GM10847 (cell line): ENCODE data around the gene SLC39A8.

Experiments
- POLR2A ChIP-seq: IDR thresholded peaks from 2 replicates; pipeline ENCODE4 v1.6.1; 2011; ENCODE audit not compliant: insufficient read length; ENCODE audit errors: extremely low read depth

The SLC39A8 gene

GRCh38 chr4:102272318-102272717 lies 73.0 kb downstream of the SLC39A8 start:
- no peak for TF ChIP-seq POLR2A

- no peak for TF ChIP-seq POLR2A
Observed at GRCh38 chr4:102268355-102268754, 76.9 kb downstream of the SLC39A8 start.

- TF ChIP-seq POLR2A: no peak
Observed at GRCh38 chr4:102263024-102263787, 82.1 kb downstream of the SLC39A8 start.

GRCh38 chr4:102259702-102260101 lies 85.6 kb downstream of the SLC39A8 start:
- no peak for TF ChIP-seq POLR2A

- TF ChIP-seq POLR2A: no peak
Observed at GRCh38 chr4:102259081-102259480, 86.2 kb downstream of the SLC39A8 start.

- no peak for TF ChIP-seq POLR2A
Observed at GRCh38 chr4:102256321-102256720, 89.0 kb downstream of the SLC39A8 start.

- no peak for TF ChIP-seq POLR2A
Observed at GRCh38 chr4:102253860-102254259, 91.4 kb downstream of the SLC39A8 start.

GRCh38 chr4:102252171-102252570 lies 93.1 kb downstream of the SLC39A8 start:
- no peak for TF ChIP-seq POLR2A

GRCh38 chr4:102250341-102250740 lies 94.9 kb downstream of the SLC39A8 start:
- TF ChIP-seq POLR2A: no peak

GRCh38 chr4:102247041-102247440 lies 98.2 kb downstream of the SLC39A8 start:
- no peak for TF ChIP-seq POLR2A

GRCh38 chr4:102246416-102246815 lies 98.9 kb downstream of the SLC39A8 start:
- TF ChIP-seq POLR2A: no peak

- TF ChIP-seq POLR2A: no peak
Observed at GRCh38 chr4:102244878-102245535, 100.3 kb downstream of the SLC39A8 start.

- no peak for TF ChIP-seq POLR2A
Observed at GRCh38 chr4:102234243-102234838, 110.9 kb downstream of the SLC39A8 start.

- no peak for TF ChIP-seq POLR2A
Observed at GRCh38 chr4:102230194-102230593, 115.1 kb downstream of the SLC39A8 start.

GRCh38 chr4:102227388-102227787 lies 117.9 kb downstream of the SLC39A8 start:
- no peak for TF ChIP-seq POLR2A

GRCh38 chr4:102223461-102223860 lies 121.8 kb downstream of the SLC39A8 start:
- TF ChIP-seq POLR2A: no peak
